HUDEP-2 (cell line): ENCODE results near the gene WDFY4.
A peak's percentile ranks its signal among the peaks of the same experiment; 100 is the strongest.

ENCODE experiments used
- DNase-seq, 76 experiments: peaks; one replicate each; lab custom pipeline; 2025; ENCODE audit not compliant: unreplicated experiment in 76 of 76; lab: John Stamatoyannopoulos, UW

WDFY4 gene

DNA sequence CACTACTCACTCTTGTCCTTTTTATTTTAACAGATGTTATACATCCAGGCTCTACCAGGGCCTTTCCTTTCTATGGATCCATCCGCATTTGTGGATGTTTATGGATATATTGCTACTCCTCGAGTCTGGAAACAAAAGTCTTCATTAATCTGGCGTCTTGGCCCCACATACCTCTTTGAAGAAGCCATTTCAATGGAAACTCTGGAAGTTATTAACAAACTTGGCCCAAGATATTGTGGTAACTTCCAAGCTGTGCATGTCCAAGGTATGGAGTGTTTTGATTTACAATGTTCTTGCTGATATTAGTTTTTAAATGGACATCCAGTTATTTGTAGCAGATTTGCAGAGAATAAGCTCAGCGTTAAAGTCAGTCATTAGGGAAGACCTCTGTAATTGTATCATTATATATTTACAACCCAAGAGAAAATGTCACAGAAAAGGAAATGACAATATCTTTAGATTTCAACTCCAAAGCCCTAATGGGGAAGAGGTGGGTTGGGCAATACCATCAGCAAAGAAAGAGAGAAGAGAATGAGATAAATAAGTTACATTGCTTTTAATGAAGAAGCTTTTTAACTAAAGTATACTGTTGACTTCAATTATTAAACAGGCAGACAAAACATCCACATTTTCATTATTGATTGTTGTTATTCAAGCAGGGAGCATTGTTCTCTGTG is 102.1 kb downstream of the WDFY4 start:
- DNase-seq, result no peak

DNA sequence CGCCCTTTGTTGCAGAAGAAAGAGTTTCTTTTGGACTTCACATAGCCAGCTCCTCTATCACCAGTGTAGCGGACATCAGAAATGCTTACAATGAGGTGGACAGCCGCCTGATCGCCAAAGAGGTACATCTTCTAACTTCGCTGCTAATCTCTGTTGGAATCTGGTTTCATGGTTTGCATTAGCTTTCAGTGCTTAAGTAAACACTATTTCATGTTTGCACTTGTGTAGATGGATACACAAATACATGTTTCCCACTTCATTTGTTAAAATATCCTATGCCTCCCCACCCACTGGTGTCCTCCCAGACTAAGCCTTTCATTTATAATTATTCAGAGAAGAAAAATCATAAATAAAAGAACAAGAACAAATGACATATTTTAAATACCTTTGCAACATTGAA is 103.9 kb downstream of the WDFY4 start:
- no peak for DNase-seq

- DNase-seq, result no peak
These were observed 105.1 kb downstream of the WDFY4 start for GRCh38 chr10:48789486-48790456.

DNA sequence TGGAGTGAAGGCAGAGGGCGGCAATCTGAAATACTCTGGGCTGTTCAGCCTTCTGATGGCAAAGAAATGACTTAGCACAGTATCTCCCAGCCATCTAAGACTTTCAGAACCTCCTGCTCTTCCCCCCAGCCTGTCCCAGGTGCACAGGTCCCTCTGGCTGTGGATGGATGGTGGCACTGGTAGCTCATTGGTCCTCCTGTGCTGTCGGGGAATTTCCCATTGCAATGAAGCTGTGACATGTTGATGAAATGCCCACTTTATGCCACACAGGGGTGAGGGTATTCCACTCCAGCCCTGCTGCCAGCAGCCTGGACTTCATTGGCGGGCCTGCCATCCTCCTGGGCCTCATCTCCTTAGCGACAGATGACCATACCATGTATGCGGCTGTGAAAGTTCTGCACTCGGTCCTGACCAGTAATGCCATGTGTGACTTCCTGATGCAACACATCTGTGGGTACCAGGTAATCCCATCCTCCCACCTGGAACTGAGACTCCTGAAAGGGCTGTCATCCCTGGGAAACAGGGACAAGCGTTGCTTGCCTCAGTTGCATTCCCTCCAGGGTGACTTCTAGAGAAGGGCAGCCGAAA is 105.9 kb downstream of the WDFY4 start:
- DNase-seq, result no peak

DNA sequence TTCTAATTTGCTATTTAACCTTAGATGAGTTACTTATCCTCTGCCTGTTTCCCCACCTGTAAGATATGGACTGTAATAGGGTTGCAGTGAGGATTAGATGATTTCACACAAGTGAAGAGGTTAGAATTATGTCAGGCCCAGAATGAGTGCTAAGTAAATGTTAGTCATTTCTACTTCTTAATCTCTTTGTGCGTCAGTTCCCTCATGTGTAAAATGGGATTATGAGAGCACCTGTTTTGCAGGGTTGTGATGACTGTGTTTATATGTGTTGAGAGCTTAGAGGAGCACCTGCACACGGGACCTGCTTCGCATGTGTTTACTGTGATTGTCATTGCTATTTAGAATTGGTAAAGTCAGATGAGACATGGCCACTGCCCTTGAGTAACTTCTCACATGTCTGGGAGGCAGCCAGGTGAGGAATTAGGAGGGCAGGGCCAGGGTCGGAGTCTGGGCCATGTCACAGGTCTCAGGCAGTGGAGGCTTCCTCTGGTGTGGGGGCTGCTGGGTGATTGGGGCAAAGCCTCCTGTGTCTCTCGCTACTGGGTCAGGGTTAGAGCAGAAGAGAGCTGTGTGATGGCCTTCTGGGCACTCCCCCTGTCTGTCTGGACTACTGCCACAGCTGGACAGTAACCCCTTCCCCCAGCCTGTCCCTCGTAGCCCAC is 106.7 kb downstream of the WDFY4 start:
- DNase-seq, result no peak

DNA sequence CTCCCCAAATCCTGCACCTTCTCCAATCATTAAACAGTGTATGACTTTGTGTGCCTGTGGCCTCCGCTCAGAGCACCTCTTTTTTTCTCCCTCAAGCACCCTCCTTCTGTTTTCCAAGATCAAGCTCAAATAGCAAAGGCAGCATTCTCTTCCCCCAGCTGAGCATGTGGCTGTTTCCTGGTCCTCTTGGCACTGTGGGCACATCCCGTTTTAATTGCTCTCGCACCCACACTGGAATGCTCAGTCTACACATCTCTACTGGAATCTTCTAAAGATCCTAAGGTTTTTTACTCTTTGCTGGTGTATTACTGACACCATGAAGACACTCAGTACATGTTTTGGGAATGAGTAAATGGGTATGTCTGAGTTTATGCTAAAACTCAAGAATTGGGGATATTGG is 107.4 kb downstream of the WDFY4 start:
- DNase-seq, result no peak

- DNase-seq, result peak in 1 of 76 experiments; percentile 4
These were observed 108.0 kb downstream of the WDFY4 start for GRCh38 chr10:48792687-48793096.

DNA sequence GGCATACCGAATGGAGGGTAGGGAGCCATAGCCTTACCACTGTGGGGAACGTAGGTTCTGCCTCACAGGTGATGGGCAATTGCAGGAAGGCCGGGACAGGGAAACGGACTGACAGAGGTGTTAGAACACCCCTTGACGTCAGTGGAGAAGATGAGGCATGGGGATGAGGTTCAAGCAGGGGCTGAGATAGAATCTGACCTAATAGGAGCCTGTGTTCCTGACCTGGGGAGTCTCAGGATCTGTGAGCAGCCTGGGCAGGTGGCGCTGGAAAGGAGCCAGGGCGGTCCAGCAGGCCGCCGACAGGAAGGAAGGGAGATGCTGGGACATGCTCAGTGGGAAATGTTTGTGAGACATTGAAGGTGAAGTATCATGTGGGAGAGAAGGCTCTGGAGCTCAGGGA is 109.4 kb downstream of the WDFY4 start:
- DNase-seq, result no peak

DNA sequence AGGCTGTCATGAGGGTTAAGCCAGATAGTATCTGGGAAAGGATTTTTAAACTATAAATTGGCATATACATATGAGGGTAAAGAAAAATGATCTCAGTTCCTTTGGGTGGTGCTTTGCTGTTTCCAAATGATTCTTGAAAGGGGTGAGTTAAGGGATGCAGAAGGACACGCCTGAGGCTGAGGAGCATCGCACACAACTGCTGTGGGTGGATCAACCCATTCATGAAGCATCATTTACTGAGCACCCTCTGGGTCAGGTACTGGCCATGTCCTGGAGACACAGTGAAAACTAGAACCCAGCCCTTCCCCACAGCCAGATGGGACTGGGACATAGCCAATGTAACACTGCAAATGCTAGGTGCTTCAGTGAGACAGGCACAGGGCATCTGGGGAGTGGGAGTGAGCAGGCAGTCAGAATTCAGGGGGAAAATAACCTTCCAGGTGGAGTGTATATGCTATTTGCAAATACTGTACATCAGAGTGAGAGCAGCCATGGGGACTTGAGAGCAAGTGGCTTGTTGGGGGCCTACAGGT is 112.1 kb downstream of the WDFY4 start:
- no peak for DNase-seq

GRCh38 chr10:48797830-48798229 is 113.2 kb downstream of the WDFY4 start:
- no peak for DNase-seq

DNA sequence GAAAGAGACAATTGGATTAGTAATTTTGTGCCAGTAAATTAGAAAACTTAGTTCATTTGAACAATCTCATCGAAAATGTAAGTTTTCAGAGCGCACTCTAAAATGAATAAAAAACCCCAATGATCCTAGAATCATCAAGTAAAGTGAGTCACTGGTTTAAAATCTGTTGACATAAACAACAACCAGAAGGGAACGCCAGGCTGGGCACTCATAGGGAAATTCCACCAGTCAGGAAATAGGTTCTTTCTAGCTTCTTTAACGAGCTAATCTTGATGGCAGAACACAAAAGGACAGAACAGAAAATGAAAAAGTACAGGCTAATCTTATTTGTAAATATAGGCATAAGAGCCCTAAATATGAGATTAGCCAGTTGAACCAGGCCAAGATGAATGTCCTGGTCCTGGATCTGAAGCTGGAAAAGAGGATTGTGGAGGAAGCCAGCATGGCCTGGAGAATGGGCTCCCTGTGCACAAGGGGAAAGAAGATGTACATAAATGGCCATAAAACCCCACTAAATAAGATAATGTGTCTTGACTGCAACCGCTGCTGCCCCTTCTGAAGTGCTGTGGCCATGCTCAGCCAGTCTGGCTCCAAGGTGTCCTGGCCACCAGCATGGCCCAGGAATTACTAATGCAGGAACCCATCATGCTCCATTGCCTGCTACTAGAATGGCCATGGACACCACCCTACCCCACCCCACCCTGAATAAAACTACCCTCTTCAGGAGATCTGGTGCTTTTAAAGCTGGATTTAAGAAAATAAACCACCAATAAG is 114.0 kb downstream of the WDFY4 start:
- no peak for DNase-seq

DNA sequence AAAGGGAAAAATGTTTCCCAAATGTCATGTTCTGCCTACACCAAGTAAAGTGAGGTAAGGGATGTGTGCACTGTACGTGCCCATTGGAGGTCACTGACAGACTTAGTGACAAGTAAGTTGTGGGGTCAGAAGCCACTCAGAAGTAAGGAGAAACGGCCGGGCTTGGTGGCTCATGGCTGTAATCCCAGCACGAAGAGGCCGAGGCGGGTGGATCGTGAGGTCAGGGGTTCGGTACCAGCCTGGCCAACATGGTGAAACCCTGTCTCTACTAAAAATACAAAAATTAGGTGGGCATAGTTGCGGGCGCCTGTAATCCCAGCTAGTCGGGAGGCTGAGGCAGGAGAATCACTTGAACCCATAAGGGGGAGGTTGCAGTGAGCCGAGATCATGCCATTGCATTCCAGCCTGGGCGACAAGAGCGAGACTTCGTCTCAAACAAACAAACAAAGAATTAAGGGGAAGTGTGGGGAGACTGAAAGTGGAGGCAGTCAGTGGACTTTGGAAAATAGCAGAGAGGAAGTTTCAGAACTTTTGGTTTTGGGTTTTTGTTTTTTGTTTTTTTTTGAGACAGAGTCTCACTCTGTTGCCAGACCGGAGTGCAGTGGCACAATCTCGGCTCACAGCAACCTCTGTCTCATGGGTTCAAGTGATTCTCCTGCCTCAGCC is 114.8 kb downstream of the WDFY4 start:
- no peak for DNase-seq

DNA sequence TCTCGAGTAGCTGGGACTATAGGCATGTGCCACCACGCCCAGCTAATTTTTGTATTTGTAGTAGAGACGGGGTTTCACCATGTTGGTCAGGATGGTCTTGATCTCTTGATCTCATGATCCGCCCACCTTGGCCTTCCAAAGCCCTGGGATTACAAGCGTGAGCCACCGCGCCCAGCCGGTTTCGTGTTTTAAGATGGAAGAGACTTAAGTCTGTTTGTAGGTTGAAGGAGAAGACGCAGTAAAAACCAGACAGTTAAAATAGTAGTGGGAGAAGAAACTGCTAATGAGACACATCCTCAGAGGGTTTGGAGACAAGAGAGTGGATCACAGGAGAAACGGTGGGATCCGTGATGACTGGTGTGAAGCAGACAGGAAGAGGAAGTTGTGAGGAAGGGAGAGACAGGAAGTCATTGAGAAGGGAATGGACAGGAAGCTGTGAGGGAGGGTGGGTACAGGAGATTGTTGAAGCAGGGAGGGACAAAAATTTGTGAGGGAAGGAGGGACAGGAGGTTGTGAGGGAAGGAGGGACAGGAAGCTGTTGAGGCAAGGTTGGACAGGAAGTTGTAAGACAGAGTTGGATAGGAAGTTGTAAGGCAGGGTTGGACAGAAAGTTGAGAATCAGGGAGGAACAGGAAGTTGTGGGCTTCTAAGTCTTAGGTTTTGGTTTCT is 115.5 kb downstream of the WDFY4 start:
- DNase-seq, result no peak

GRCh38 chr10:48801001-48801421 is 116.3 kb downstream of the WDFY4 start:
- no peak for DNase-seq

- DNase-seq, result no peak
These were observed 118.0 kb downstream of the WDFY4 start for GRCh38 chr10:48802611-48803071.

GRCh38 chr10:48803801-48804584 is 119.3 kb downstream of the WDFY4 start:
- DNase-seq, result no peak

GRCh38 chr10:48804740-48805182 is 120.1 kb downstream of the WDFY4 start:
- DNase-seq, result peak in 1 of 76 experiments; percentile 13

GRCh38 chr10:48805411-48805810 is 120.7 kb downstream of the WDFY4 start:
- DNase-seq, result no peak
